Naive thymus-derived CD4-positive, alpha-beta T cell (primary cell): ENCODE results near the gene MYBPC3. TPM values are rescaled to one million over a fixed set of nuclear protein-coding genes. Genes with fewer than 3 reads are reported as not detected.

ENCODE experiments used
- ATAC-seq: fragments of 150-1000 bp; cut with Tn5 transposase; 2 replicates; pipeline ENCODE4 v1.10.0; 2021; ENCODE audit warnings: mild to moderate bottlenecking, moderate library complexity
- CTCF ChIA-PET: fragments of 350-600 bp; sonication (Branson Sonifier 250); formaldehyde crosslinking; loops from one replicate; lab custom pipeline; 2021; ENCODE audit warnings: antibody characterized with exemption; lab: Charles Lee
- POLR2A ChIA-PET: fragments of 350-600 bp; sonication (Branson Sonifier 250); formaldehyde crosslinking; loops from one replicate; lab custom pipeline; 2021; ENCODE audit warnings: antibody characterized with exemption, inconsistent platforms; lab: Charles Lee
- DNase-seq, 9 donors: peaks; one replicate each; pipeline versions ENCODE4 v3.0.0 to v3.0.0-alpha.2; 2020 to 2022; ENCODE audit warnings: mixed read lengths in 1 of 9
- H3K27ac ChIP-seq: one replicate; pipeline ENCODE4 v1.7.0; 2013; ENCODE audit warnings: mild to moderate bottlenecking, low read depth, low read length, moderate library complexity
- H3K27me3 ChIP-seq, 2 donors: one replicate each; pipeline ENCODE4 v1.7.0; 2013; ENCODE audit warnings: low read length in 2 of 2, mild to moderate bottlenecking in 2 of 2, moderate library complexity in 2 of 2; ENCODE audit not compliant: control insufficient read depth in 2 of 2, insufficient read depth in 2 of 2
- H3K36me3 ChIP-seq, 3 experiments: 1 replicate in 2 of 3; 2 replicates in 1 of 3; pipeline ENCODE4 v1.7.0; 2013; ENCODE audit warnings: low read length in 3 of 3, mild to moderate bottlenecking in 3 of 3, moderate library complexity in 1 of 3; ENCODE audit not compliant: insufficient read depth in 3 of 3, control insufficient read depth in 2 of 3
- H3K4me1 ChIP-seq, 2 donors: one replicate each; pipeline ENCODE4 v1.7.0; 2013; ENCODE audit warnings: low read length in 2 of 2, mild to moderate bottlenecking in 2 of 2, moderate library complexity in 1 of 2; ENCODE audit not compliant: control insufficient read depth in 2 of 2, insufficient read depth in 2 of 2
- H3K4me3 ChIP-seq: 2 replicates; pipeline ENCODE4 v1.7.0; 2013; ENCODE audit warnings: mild to moderate bottlenecking, low read length
- H3K9me3 ChIP-seq, 3 experiments: 1 replicate in 2 of 3; 2 replicates in 1 of 3; pipeline ENCODE4 v1.7.0; 2013; ENCODE audit warnings: low read length in 3 of 3; ENCODE audit not compliant: control insufficient read depth in 2 of 3
- H3K27ac Mint-ChIP-seq, 9 donors: one replicate each; pipeline ENCODE4 v1.8.0; 2020 to 2022; ENCODE audit warnings: mixed read lengths in 9 of 9, mild to moderate bottlenecking in 8 of 9, moderate library complexity in 5 of 9, inconsistent platforms in 2 of 9
- H3K27me3 Mint-ChIP-seq, 5 donors: one replicate each; pipeline ENCODE4 v1.8.0; 2021 to 2022; ENCODE audit warnings: mixed read lengths in 5 of 5, mild to moderate bottlenecking in 1 of 5
- H3K36me3 Mint-ChIP-seq, 5 donors: one replicate each; pipeline ENCODE4 v1.8.0; 2020 to 2022; ENCODE audit warnings: mixed read lengths in 5 of 5, mild to moderate bottlenecking in 3 of 5, inconsistent platforms in 1 of 5
- H3K4me1 Mint-ChIP-seq, 7 donors: one replicate each; pipeline ENCODE4 v1.8.0; 2020 to 2022; ENCODE audit warnings: mixed read lengths in 7 of 7, mild to moderate bottlenecking in 3 of 7, inconsistent platforms in 1 of 7
- H3K4me3 Mint-ChIP-seq, 10 donors: one replicate each; pipeline ENCODE4 v1.8.0; 2020 to 2022; ENCODE audit warnings: mild to moderate bottlenecking in 10 of 10, mixed read lengths in 10 of 10, moderate library complexity in 6 of 10, inconsistent platforms in 2 of 10
- H3K9me3 Mint-ChIP-seq, 11 donors: one replicate each; pipeline ENCODE4 v1.8.0; 2020 to 2022; ENCODE audit warnings: mixed read lengths in 11 of 11, mild to moderate bottlenecking in 4 of 11, inconsistent platforms in 1 of 11, moderate library complexity in 1 of 11
- intact Hi-C, 2 donors: fragments of 100-400 bp; cut with micrococcal nuclease; formaldehyde crosslinking; loops; one replicate each; pipeline ENCODE4 v1.15.1; 2023
- polyA plus RNA-seq, 2 donors: library from polyadenylated mRNA; unstranded; fragments of 300-500 nt; fragmentation: Illumina TruSeq; gene quantifications; one replicate each; pipeline ENCODE4 v1.2.3, GENCODE V29; 2021
- total RNA-seq, 6 experiments: library from RNA in 5 of 6; stranded (reverse) in 5 of 6; gene quantifications; 1 replicate in 5 of 6; 2 replicates in 1 of 6; pipeline ENCODE4 v1.2.3 and lab custom pipeline; 2021 to 2026

MYBPC3 gene
- total and polyA plus RNA-seq, 7 experiments from 2014 or later: 0.16 to 0.86 TPM; not detected in 5

GRCh38 chr11:47361419-47361818, 8.9 kb upstream of the MYBPC3 start:
- ATAC-seq (no peak), DNase-seq (no peak)
- H3K27ac Mint-ChIP-seq: peak overlapping the region in 1 of 9 donors; percentile 60
- H3K27me3 Mint-ChIP-seq: peaks cover 0 to 4% (median 0%) of the 10 kb centered on the region in 5 donors
- Histone ChIP-seq H3K4me3 (no peak overlapping the region), H3K27me3 (no peaks in the 10 kb centered on the region), H3K27ac (no peak overlapping the region), H3K4me1 (peaks cover 0 to 5% of the 10 kb centered on the region in 2 donors), H3K9me3 (no peaks in the 10 kb centered on the region), H3K36me3 (no peaks in the 10 kb centered on the region)
- ChIA-PET CTCF (interaction anchor here (1.2 kb wide), 1 partner anchor 13 kb away, joined by 3 read pairs; no protein-coding TSS in a partner anchor), POLR2A (no interaction called here)
- intact Hi-C loops: no loop called here
- H3K36me3 Mint-ChIP-seq: no peaks in the 10 kb centered on the region
- peaks cover 0 to 17% (median 12%) of the 10 kb centered on the region in 7 donors for H3K4me1 Mint-ChIP-seq
- no peaks in the 10 kb centered on the region for H3K9me3 Mint-ChIP-seq
- no peak overlapping the region for H3K4me3 Mint-ChIP-seq

- no peak overlapping the region for H3K4me3 Mint-ChIP-seq
- H3K9me3 Mint-ChIP-seq: no peaks in the 10 kb centered on the region
- CTCF ChIA-PET: no interaction called here
- intact Hi-C loops: no loop called here
- H3K27ac Mint-ChIP-seq: no peak overlapping the region
- H3K36me3 Mint-ChIP-seq: no peaks in the 10 kb centered on the region
- H3K27ac ChIP-seq: no peak overlapping the region
- H3K4me3 ChIP-seq: no peak overlapping the region
- H3K9me3 ChIP-seq: no peaks in the 10 kb centered on the region
- H3K4me1 ChIP-seq: peaks cover 0 to 5% of the 10 kb centered on the region in 2 donors
- H3K27me3 ChIP-seq: no peaks in the 10 kb centered on the region
- POLR2A ChIA-PET: interaction anchor here (0.6 kb wide), 1 partner anchor 40 kb away, joined by 3 read pairs; no protein-coding TSS in a partner anchor
- ATAC-seq (no peak), DNase-seq (no peak)
- H3K4me1 Mint-ChIP-seq: peaks cover 0 to 17% (median 12%) of the 10 kb centered on the region in 7 donors
- H3K27me3 Mint-ChIP-seq: no peaks in the 10 kb centered on the region
- H3K36me3 ChIP-seq: no peaks in the 10 kb centered on the region
Measured at GRCh38 chr11:47360341-47360740, 7.8 kb upstream of the MYBPC3 start.

GRCh38 chr11:47359586-47359985, 7.1 kb upstream of the MYBPC3 start:
- Histone ChIP-seq H3K4me3 (no peak overlapping the region), H3K9me3 (no peaks in the 10 kb centered on the region), H3K36me3 (no peaks in the 10 kb centered on the region), H3K4me1 (peaks cover 0 to 5% of the 10 kb centered on the region in 2 donors), H3K27ac (no peak overlapping the region), H3K27me3 (no peaks in the 10 kb centered on the region)
- ATAC-seq: peak; percentile 66
- POLR2A ChIA-PET: interaction anchor here (0.6 to 0.9 kb wide), 2 partner anchors 40 to 138 kb away, joined by 3 read pairs; no protein-coding TSS in a partner anchor
- no peaks in the 10 kb centered on the region for H3K27me3 Mint-ChIP-seq
- peak overlapping the region in 5 of 10 donors; percentile 14 to 45 (median 30) for H3K4me3 Mint-ChIP-seq
- no peaks in the 10 kb centered on the region for H3K36me3 Mint-ChIP-seq
- peaks cover 0 to 17% (median 12%) of the 10 kb centered on the region in 7 donors for H3K4me1 Mint-ChIP-seq
- peak in 1 of 9 donors; percentile 9 for DNase-seq
- H3K9me3 Mint-ChIP-seq: no peaks in the 10 kb centered on the region
- intact Hi-C loops: no loop called here
- CTCF ChIA-PET: interaction anchor here (0.6 kb wide), 1 partner anchor 201 kb away, joined by 3 read pairs; no protein-coding TSS in a partner anchor
- peak overlapping the region in 4 of 9 donors; percentile 39 to 56 (median 52) for H3K27ac Mint-ChIP-seq

GRCh38 chr11:47359162-47359561, 6.7 kb upstream of the MYBPC3 start:
- Mint-ChIP-seq H3K4me3 (peak overlapping the region in 4 of 10 donors; percentile 14 to 33 (median 22)), H3K27ac (peak overlapping the region in 4 of 9 donors; percentile 39 to 56 (median 52)), H3K27me3 (no peaks in the 10 kb centered on the region), H3K9me3 (no peaks in the 10 kb centered on the region), H3K4me1 (peaks cover 0 to 17% (median 11%) of the 10 kb centered on the region in 7 donors), H3K36me3 (no peaks in the 10 kb centered on the region)
- no peak for DNase-seq
- CTCF ChIA-PET: interaction anchor here (0.5 kb wide), 1 partner anchor 207 kb away, joined by 6 read pairs; no protein-coding TSS in a partner anchor
- Histone ChIP-seq H3K27me3 (no peaks in the 10 kb centered on the region), H3K4me1 (peaks cover 0 to 5% of the 10 kb centered on the region in 2 donors), H3K4me3 (no peak overlapping the region), H3K9me3 (no peaks in the 10 kb centered on the region), H3K27ac (no peak overlapping the region), H3K36me3 (no peaks in the 10 kb centered on the region)
- POLR2A ChIA-PET: interaction anchor here (0.6 to 0.9 kb wide), 2 partner anchors 137 to 771 kb away, joined by 3 to 5 read pairs; no protein-coding TSS in a partner anchor
- intact Hi-C loops: no loop called here
- no peak for ATAC-seq

- Histone ChIP-seq H3K4me1 (peaks cover 0 to 5% of the 10 kb centered on the region in 2 donors), H3K27me3 (no peaks in the 10 kb centered on the region), H3K27ac (no peak overlapping the region), H3K9me3 (no peaks in the 10 kb centered on the region), H3K36me3 (no peaks in the 10 kb centered on the region), H3K4me3 (no peak overlapping the region)
- no peak overlapping the region for H3K27ac Mint-ChIP-seq
- no peak for DNase-seq
- CTCF ChIA-PET: interaction anchor here (0.5 kb wide), 1 partner anchor 208 kb away, joined by 6 read pairs; no protein-coding TSS in a partner anchor
- ATAC-seq: no peak
- H3K4me1 Mint-ChIP-seq: peaks cover 0 to 17% (median 11%) of the 10 kb centered on the region in 7 donors
- intact Hi-C loops: no loop called here
- no peak overlapping the region for H3K4me3 Mint-ChIP-seq
- POLR2A ChIA-PET: interaction anchor here (0.6 to 0.9 kb wide), 2 partner anchors 137 to 770 kb away, joined by 3 to 5 read pairs; no protein-coding TSS in a partner anchor
- H3K36me3 Mint-ChIP-seq: no peaks in the 10 kb centered on the region
- no peaks in the 10 kb centered on the region for H3K9me3 Mint-ChIP-seq
- no peaks in the 10 kb centered on the region for H3K27me3 Mint-ChIP-seq
Measured at GRCh38 chr11:47358731-47359051, 6.2 kb upstream of the MYBPC3 start.

- DNase-seq: no peak
- no peaks in the 10 kb centered on the region for H3K36me3 Mint-ChIP-seq
- no peak overlapping the region for H3K27ac ChIP-seq
- no peaks in the 10 kb centered on the region for H3K9me3 Mint-ChIP-seq
- H3K4me3 Mint-ChIP-seq: no peak overlapping the region
- ATAC-seq: no peak
- intact Hi-C loops: no loop called here
- H3K27ac Mint-ChIP-seq: no peak overlapping the region
- no peaks in the 10 kb centered on the region for H3K27me3 Mint-ChIP-seq
- ChIA-PET POLR2A (no interaction called here), CTCF (no interaction called here)
- no peaks in the 10 kb centered on the region for H3K27me3 ChIP-seq
- no peaks in the 10 kb centered on the region for H3K9me3 ChIP-seq
- no peaks in the 10 kb centered on the region for H3K36me3 ChIP-seq
- H3K4me3 ChIP-seq: no peak overlapping the region
- peaks cover 0 to 5% of the 10 kb centered on the region in 2 donors for H3K4me1 ChIP-seq
- H3K4me1 Mint-ChIP-seq: peaks cover 0 to 17% (median 11%) of the 10 kb centered on the region in 7 donors
Measured at GRCh38 chr11:47357985-47358730, 5.7 kb upstream of the MYBPC3 start.
